ENCODE results near the gene CHMP1A. TPM values are rescaled to one million over a fixed set of nuclear protein-coding genes. Genes with fewer than 3 reads are reported as not detected.

Gene CHMP1A
- total RNA-seq, 1 donor from 2014 or later, result 132 TPM

- DNase-seq (ENCODE audit: low read depth), result no peak
- TF ChIP-seq, protein P1, sequence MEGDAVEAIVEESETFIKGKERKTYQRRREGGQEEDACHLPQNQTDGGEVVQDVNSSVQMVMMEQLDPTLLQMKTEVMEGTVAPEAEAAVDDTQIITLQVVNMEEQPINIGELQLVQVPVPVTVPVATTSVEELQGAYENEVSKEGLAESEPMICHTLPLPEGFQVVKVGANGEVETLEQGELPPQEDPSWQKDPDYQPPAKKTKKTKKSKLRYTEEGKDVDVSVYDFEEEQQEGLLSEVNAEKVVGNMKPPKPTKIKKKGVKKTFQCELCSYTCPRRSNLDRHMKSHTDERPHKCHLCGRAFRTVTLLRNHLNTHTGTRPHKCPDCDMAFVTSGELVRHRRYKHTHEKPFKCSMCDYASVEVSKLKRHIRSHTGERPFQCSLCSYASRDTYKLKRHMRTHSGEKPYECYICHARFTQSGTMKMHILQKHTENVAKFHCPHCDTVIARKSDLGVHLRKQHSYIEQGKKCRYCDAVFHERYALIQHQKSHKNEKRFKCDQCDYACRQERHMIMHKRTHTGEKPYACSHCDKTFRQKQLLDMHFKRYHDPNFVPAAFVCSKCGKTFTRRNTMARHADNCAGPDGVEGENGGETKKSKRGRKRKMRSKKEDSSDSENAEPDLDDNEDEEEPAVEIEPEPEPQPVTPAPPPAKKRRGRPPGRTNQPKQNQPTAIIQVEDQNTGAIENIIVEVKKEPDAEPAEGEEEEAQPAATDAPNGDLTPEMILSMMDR (conservative IDR thresholded peaks at IDR 0.05; ENCODE audit: low read depth, low read length), result no peak
- no peak overlapping the region for H3K4me3 ChIP-seq (ENCODE audit: low read depth, low read length)
Measured at GRCh38 chr16:89596957-89597649, 60.4 kb downstream of the CHMP1A start.

DNA sequence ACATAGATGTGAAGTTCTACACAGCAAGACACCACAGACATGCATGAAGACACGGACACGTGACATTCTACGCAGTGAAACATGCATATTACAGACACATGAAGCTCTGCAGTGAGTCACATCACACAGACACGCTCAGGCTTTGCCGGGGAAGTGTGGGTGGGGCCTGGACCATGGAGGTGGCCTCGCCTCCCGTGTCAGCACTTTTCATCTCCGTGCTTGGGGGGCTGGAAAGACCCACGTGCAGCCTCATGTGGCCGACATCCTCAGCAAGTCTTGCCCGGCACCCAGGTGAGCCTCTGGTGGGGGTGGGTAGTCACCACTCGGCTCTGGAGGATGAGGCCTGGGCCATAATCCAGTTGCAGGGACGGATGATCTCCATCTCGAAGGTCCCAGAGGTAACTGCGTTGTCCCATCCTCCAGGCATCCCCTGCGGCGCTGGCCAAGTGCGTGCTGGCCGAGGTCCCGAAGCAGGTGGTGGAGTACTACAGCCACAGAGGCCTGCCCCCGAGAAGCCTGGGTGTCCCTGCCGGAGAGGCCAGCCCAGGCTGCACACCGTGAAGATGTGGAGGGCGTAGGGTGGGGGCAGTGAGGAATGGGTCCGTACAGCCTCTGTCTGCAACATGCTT, 61.3 kb downstream of the CHMP1A start:
- no peak for DNase-seq (ENCODE audit: low read depth)
- TF ChIP-seq, protein P1 (conservative IDR thresholded peaks at IDR 0.05; ENCODE audit: low read depth, low read length), result no peak
- H3K4me3 ChIP-seq (ENCODE audit: low read depth, low read length), result no peak overlapping the region

- no peak for DNase-seq (ENCODE audit: low read depth)
- TF ChIP-seq, protein P1 (conservative IDR thresholded peaks at IDR 0.05; ENCODE audit: low read depth, low read length), result no peak
- H3K4me3 ChIP-seq (ENCODE audit: low read depth, low read length), result no peak overlapping the region
Measured at GRCh38 chr16:89595330-89596060, 62.0 kb downstream of the CHMP1A start.

Other genes starting within 250 kb of the CHMP1A start
- 44.3 and 50.8 TPM in 2 replicates for gene ANKRD11, start 167.1 kb downstream of the CHMP1A start, total RNA-seq
- 66.7 and 122 TPM in 2 replicates for gene SPG7, start 149.3 kb downstream of the CHMP1A start, total RNA-seq
- 5,232 and 9,109 TPM in 2 replicates for gene RPL13, start 97.0 kb downstream of the CHMP1A start, total RNA-seq
- gene CPNE7, start 82.0 kb downstream of the CHMP1A start, total RNA-seq, result 16.6 and 20.2 TPM in 2 replicates
- 0.65 and 5.0 TPM in 2 replicates for gene DPEP1, start 44.1 kb downstream of the CHMP1A start, total RNA-seq
- 8.1 and 8.2 TPM in 2 replicates for gene SPATA33, start 128 bp upstream of the CHMP1A start, total RNA-seq
- 35.1 and 57.2 TPM in 2 replicates for gene CDK10, start 29.0 kb upstream of the CHMP1A start, total RNA-seq
- gene SPATA2L, start 44.0 kb upstream of the CHMP1A start, total RNA-seq, result 16.5 and 39.3 TPM in 2 replicates
- gene VPS9D1, start 63.2 kb upstream of the CHMP1A start, total RNA-seq, result 3.8 and 11.4 TPM in 2 replicates
- gene ZNF276, start 63.8 kb upstream of the CHMP1A start, total RNA-seq, result 10.1 and 21.6 TPM in 2 replicates
- gene FANCA, start 158.9 kb upstream of the CHMP1A start, total RNA-seq, result 22.1 and 34.6 TPM in 2 replicates
- 2.8 and 3.5 TPM in 2 replicates for gene SPIRE2, start 170.8 kb upstream of the CHMP1A start, total RNA-seq
- 118 and 192 TPM in 2 replicates for gene TCF25, start 215.9 kb upstream of the CHMP1A start, total RNA-seq

All from epithelial cell of proximal tubule (primary cell).